Measurements from ENCODE around the gene CKAP2L.

Gene CKAP2L

GRCh38 chr2:112703684-112704083, 60.7 kb downstream of the CKAP2L start:
- no peak for DNase-seq

- DNase-seq = no peak
Observed at GRCh38 chr2:112701052-112701451, 63.4 kb downstream of the CKAP2L start.

GRCh38 chr2:112699984-112700667, 64.3 kb downstream of the CKAP2L start:
- no peak for DNase-seq

GRCh38 chr2:112698834-112699515, 65.4 kb downstream of the CKAP2L start:
- DNase-seq = no peak

- DNase-seq = no peak
Observed at GRCh38 chr2:112694182-112694581, 70.2 kb downstream of the CKAP2L start.

GRCh38 chr2:112693596-112693995, 70.8 kb downstream of the CKAP2L start:
- no peak for DNase-seq

- no peak for DNase-seq
Observed at GRCh38 chr2:112692918-112693317, 71.5 kb downstream of the CKAP2L start.

GRCh38 chr2:112692495-112692911, 71.9 kb downstream of the CKAP2L start:
- DNase-seq = no peak

GRCh38 chr2:112691881-112692281, 72.5 kb downstream of the CKAP2L start:
- no peak for DNase-seq

- DNase-seq = no peak
Observed at GRCh38 chr2:112690853-112691401, 73.5 kb downstream of the CKAP2L start.

- no peak for DNase-seq
Observed at GRCh38 chr2:112688086-112688880, 76.1 kb downstream of the CKAP2L start.

- DNase-seq = no peak
Observed at GRCh38 chr2:112687522-112687921, 76.9 kb downstream of the CKAP2L start.

Data from NCI-H1417 treated with DMSO at 0.1 percent for 48 hours (cell line).